ENCODE data around the gene C6orf141.

The C6orf141 gene

GRCh38 chr6:49541210-49541724 is 9.2 kb upstream of the C6orf141 start:
- DNase-seq: no peak

GRCh38 chr6:49541936-49542335 is 8.5 kb upstream of the C6orf141 start:
- DNase-seq: no peak

- no peak for DNase-seq
Observed at GRCh38 chr6:49543087-49543858, 7.2 kb upstream of the C6orf141 start.

GRCh38 chr6:49546331-49546730 is 4.1 kb upstream of the C6orf141 start:
- no peak for DNase-seq

- no peak for DNase-seq
Observed at GRCh38 chr6:49548613-49549304, 1.7 kb upstream of the C6orf141 start.

GRCh38 chr6:49549691-49550491 is 577 bp upstream of the C6orf141 start:
- DNase-seq: no peak

GRCh38 chr6:49551078-49551865 is 804 bp downstream of the C6orf141 start:
- no peak for DNase-seq

GRCh38 chr6:49551866-49552129 is 1.3 kb downstream of the C6orf141 start:
- no peak for DNase-seq

GRCh38 chr6:49552596-49552995 is 2.1 kb downstream of the C6orf141 start:
- no peak for DNase-seq

- no peak for DNase-seq
Observed at GRCh38 chr6:49553384-49553783, 2.9 kb downstream of the C6orf141 start.

GRCh38 chr6:49555951-49556350 is 5.5 kb downstream of the C6orf141 start:
- DNase-seq: no peak

- DNase-seq: no peak
Observed at GRCh38 chr6:49556429-49556837, 6.0 kb downstream of the C6orf141 start.

- no peak for DNase-seq
Observed at GRCh38 chr6:49557177-49557576, 6.7 kb downstream of the C6orf141 start.

- no peak for DNase-seq
Observed at GRCh38 chr6:49558238-49558637, 7.8 kb downstream of the C6orf141 start.

GRCh38 chr6:49563006-49563886 is 12.8 kb downstream of the C6orf141 start:
- DNase-seq: no peak

GRCh38 chr6:49564552-49564951 is 14.1 kb downstream of the C6orf141 start:
- no peak for DNase-seq

- no peak for DNase-seq
Observed at GRCh38 chr6:49565261-49565660, 14.8 kb downstream of the C6orf141 start.

GRCh38 chr6:49565855-49566254 is 15.4 kb downstream of the C6orf141 start:
- DNase-seq: no peak

GRCh38 chr6:49570474-49571079 is 20.1 kb downstream of the C6orf141 start:
- no peak for DNase-seq

GRCh38 chr6:49576618-49577017 is 26.1 kb downstream of the C6orf141 start:
- DNase-seq: no peak

GRCh38 chr6:49579649-49580048 is 29.2 kb downstream of the C6orf141 start:
- DNase-seq: no peak

All from NCI-H1694 treated with DMSO at 0.1 percent for 48 hours (cell line).